ENCODE data around the gene ME3.

DNA sequence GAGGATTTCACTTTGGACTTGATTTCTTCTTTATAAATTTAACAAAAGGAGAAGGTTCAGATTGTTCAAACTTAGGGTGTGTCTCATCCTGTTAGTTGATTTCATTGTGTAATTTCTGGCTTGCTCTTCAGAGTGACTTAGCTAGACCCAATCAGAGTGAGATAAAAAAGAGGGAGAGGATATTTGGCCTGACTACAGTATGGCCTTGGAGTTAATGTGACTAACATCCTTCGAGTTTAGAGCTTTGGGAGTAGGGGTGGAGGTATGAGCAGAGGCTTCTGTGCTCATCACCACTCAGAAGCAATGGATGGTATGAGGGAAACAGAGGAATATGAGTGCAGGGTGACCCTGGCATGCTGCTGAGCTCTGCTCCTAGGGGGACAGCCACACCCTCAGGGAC, 114.2 kb downstream of the ME3 start:
- TF ChIP-seq, protein P1, sequence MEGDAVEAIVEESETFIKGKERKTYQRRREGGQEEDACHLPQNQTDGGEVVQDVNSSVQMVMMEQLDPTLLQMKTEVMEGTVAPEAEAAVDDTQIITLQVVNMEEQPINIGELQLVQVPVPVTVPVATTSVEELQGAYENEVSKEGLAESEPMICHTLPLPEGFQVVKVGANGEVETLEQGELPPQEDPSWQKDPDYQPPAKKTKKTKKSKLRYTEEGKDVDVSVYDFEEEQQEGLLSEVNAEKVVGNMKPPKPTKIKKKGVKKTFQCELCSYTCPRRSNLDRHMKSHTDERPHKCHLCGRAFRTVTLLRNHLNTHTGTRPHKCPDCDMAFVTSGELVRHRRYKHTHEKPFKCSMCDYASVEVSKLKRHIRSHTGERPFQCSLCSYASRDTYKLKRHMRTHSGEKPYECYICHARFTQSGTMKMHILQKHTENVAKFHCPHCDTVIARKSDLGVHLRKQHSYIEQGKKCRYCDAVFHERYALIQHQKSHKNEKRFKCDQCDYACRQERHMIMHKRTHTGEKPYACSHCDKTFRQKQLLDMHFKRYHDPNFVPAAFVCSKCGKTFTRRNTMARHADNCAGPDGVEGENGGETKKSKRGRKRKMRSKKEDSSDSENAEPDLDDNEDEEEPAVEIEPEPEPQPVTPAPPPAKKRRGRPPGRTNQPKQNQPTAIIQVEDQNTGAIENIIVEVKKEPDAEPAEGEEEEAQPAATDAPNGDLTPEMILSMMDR (IDR thresholded peaks at IDR 0.05), result no peak
- TF ChIP-seq EP300 (IDR thresholded peaks at IDR 0.05) (peak in 1 of 2 donors; percentile 55), POLR2A (IDR thresholded peaks at IDR 0.05) (no peak)
